Endodermal cell (in vitro differentiated cells): ENCODE results near the gene ENGASE. TPM values are rescaled to one million over a fixed set of nuclear protein-coding genes. Genes with fewer than 3 reads are reported as not detected.

ENCODE experiments used
- DNase-seq: peaks from one replicate; pipeline ENCODE4 v3.0.0-alpha.2; 2017
- H3K27ac ChIP-seq: 2 replicates; pipeline ENCODE4 v1.5.1; 2013; ENCODE audit warnings: mild to moderate bottlenecking, low read depth, low read length, moderate library complexity
- H3K27me3 ChIP-seq: 2 replicates; pipeline ENCODE4 v1.6.1; 2013; ENCODE audit warnings: mild to moderate bottlenecking, low read length, moderate library complexity; ENCODE audit not compliant: insufficient read depth, control insufficient read depth, poor library complexity, severe bottlenecking
- H3K36me3 ChIP-seq: 2 replicates; pipeline ENCODE4 v1.7.0; 2013; ENCODE audit warnings: mild to moderate bottlenecking, low read length, moderate library complexity; ENCODE audit not compliant: control insufficient read depth, insufficient read depth
- H3K4me1 ChIP-seq: one replicate; pipeline ENCODE4 v1.7.0; 2013; ENCODE audit warnings: low read length; ENCODE audit not compliant: control insufficient read depth, insufficient read depth
- H3K4me3 ChIP-seq: 2 replicates; pipeline ENCODE4 v1.5.1; 2013; ENCODE audit warnings: mild to moderate bottlenecking, low read length, moderate library complexity
- H3K9ac ChIP-seq: 2 replicates; pipeline ENCODE4 v1.6.1; 2013; ENCODE audit warnings: mild to moderate bottlenecking, low read length, moderate library complexity; ENCODE audit not compliant: poor library complexity, severe bottlenecking; ENCODE audit errors: extremely low read depth
- H3K9me3 ChIP-seq: 2 replicates; pipeline ENCODE4 v1.6.1; 2013; ENCODE audit warnings: mild to moderate bottlenecking, low read length, moderate library complexity; ENCODE audit not compliant: control insufficient read depth
- H3K27ac Mint-ChIP-seq: 2 replicates; pipeline ENCODE4 v1.8.0; 2020; ENCODE audit warnings: mixed read lengths
- H3K27me3 Mint-ChIP-seq: 2 replicates; pipeline ENCODE4 v1.8.0; 2021; ENCODE audit warnings: mild to moderate bottlenecking, mixed read lengths; ENCODE audit not compliant: insufficient read depth
- H3K36me3 Mint-ChIP-seq: 2 replicates; pipeline ENCODE4 v1.8.0; 2020; ENCODE audit warnings: low read depth, mixed read lengths
- H3K4me1 Mint-ChIP-seq: 2 replicates; pipeline ENCODE4 v1.8.0; 2020; ENCODE audit warnings: mixed read lengths
- H3K4me3 Mint-ChIP-seq: 2 replicates; pipeline ENCODE4 v1.8.0; 2020; ENCODE audit warnings: mild to moderate bottlenecking, moderate library complexity, mixed read lengths
- H3K9me3 Mint-ChIP-seq: 2 replicates; pipeline ENCODE4 v1.8.0; 2020; ENCODE audit warnings: mild to moderate bottlenecking, mixed read lengths
- WGBS, 2 experiments: methylation state at CpG; one replicate each; pipeline versions ENCODE4 v1.1.5 to v1.1.7; 2013; ENCODE audit warnings: missing lambda C conversion rate in 2 of 2, mixed read lengths in 1 of 2; ENCODE audit not compliant: insufficient coverage in 1 of 2, insufficient read length in 1 of 2; 5-methylcytosine and 5-hydroxymethylcytosine counted together
- total RNA-seq, 2 donors: library from RNA; stranded (reverse); fragmentation: NEBNext Ultra II Directional in 1 of 2; extraction: Animal tissue kit (Norgen Biotek cat#: 25700) in 1 of 2; gene quantifications; 2 replicates in 1 of 2; 3 replicates in 1 of 2; pipeline ENCODE4 v1.2.1, GENCODE V29; 2021
- TF ChIP-seq, protein P1 (sequence below): fragments of 200-600 bp; sonication (generic); conservative IDR thresholded peaks from 2 replicates; pipeline ENCODE4 v1.5.0; 2021; ENCODE audit warnings: antibody characterized with exemption, mild to moderate bottlenecking

The ENGASE gene
- total RNA-seq, 2 donors from 2014 or later = 40.8 to 42.0 TPM

- Histone ChIP-seq H3K27ac (no peak overlapping the region), H3K9me3 (no peaks in the 10 kb centered on the region), H3K4me3 (no peak overlapping the region), H3K9ac (no peak overlapping the region), H3K36me3 (no peaks in the 10 kb centered on the region), H3K27me3 (no peaks in the 10 kb centered on the region), H3K4me1 (no peaks in the 10 kb centered on the region)
- H3K4me3 Mint-ChIP-seq = no peak overlapping the region
- H3K9me3 Mint-ChIP-seq = no peaks in the 10 kb centered on the region
- no peak overlapping the region for H3K27ac Mint-ChIP-seq
- H3K36me3 Mint-ChIP-seq = no peaks in the 10 kb centered on the region
- no peak for DNase-seq
- H3K4me1 Mint-ChIP-seq = no peaks in the 10 kb centered on the region
- no peaks in the 10 kb centered on the region for H3K27me3 Mint-ChIP-seq
- TF ChIP-seq, protein P1, sequence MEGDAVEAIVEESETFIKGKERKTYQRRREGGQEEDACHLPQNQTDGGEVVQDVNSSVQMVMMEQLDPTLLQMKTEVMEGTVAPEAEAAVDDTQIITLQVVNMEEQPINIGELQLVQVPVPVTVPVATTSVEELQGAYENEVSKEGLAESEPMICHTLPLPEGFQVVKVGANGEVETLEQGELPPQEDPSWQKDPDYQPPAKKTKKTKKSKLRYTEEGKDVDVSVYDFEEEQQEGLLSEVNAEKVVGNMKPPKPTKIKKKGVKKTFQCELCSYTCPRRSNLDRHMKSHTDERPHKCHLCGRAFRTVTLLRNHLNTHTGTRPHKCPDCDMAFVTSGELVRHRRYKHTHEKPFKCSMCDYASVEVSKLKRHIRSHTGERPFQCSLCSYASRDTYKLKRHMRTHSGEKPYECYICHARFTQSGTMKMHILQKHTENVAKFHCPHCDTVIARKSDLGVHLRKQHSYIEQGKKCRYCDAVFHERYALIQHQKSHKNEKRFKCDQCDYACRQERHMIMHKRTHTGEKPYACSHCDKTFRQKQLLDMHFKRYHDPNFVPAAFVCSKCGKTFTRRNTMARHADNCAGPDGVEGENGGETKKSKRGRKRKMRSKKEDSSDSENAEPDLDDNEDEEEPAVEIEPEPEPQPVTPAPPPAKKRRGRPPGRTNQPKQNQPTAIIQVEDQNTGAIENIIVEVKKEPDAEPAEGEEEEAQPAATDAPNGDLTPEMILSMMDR = no peak
- WGBS, 2 experiments = 78% methylated on average over 5 of the region's 5 CpGs
These were observed 45.6 kb downstream of the ENGASE start for GRCh38 chr17:79120259-79120658.

DNA sequence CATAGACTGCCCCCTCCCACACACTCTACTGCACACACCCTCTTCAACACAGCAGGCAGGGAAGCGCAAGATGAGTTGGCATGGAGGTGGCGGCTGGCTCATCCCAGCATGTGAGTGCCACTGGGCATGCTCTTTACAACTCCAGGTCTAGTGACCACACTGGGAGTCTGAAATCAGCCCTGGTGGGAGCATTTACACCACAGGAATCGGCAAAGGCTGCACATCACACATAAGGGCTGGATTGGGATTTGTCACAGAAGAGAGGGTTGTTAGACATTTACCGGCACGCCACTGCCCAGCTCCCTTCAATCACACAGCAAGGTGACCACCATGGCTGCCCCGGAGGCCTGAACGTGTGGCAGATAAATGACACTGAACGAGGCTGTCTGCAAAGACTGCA, 49.4 kb downstream of the ENGASE start:
- WGBS, 2 experiments = 94 to 96% methylated on average over 8 of the region's 8 CpGs
- Histone ChIP-seq H3K36me3 (no peaks in the 10 kb centered on the region), H3K4me3 (no peak overlapping the region), H3K9me3 (no peaks in the 10 kb centered on the region), H3K9ac (no peak overlapping the region), H3K4me1 (no peaks in the 10 kb centered on the region), H3K27ac (no peak overlapping the region), H3K27me3 (no peaks in the 10 kb centered on the region)
- DNase-seq = no peak
- Mint-ChIP-seq H3K4me1 (no peaks in the 10 kb centered on the region), H3K27ac (no peak overlapping the region), H3K36me3 (no peaks in the 10 kb centered on the region), H3K9me3 (no peaks in the 10 kb centered on the region), H3K4me3 (no peak overlapping the region), H3K27me3 (no peaks in the 10 kb centered on the region)
- TF ChIP-seq, protein P1 = no peak

GRCh38 chr17:79124513-79125209, 50.0 kb downstream of the ENGASE start:
- Histone ChIP-seq H3K27ac (no peak overlapping the region), H3K4me3 (no peak overlapping the region), H3K9me3 (no peaks in the 10 kb centered on the region), H3K27me3 (no peaks in the 10 kb centered on the region), H3K9ac (no peak overlapping the region), H3K36me3 (no peaks in the 10 kb centered on the region), H3K4me1 (no peaks in the 10 kb centered on the region)
- Mint-ChIP-seq H3K36me3 (no peaks in the 10 kb centered on the region), H3K4me3 (no peak overlapping the region), H3K27me3 (no peaks in the 10 kb centered on the region), H3K4me1 (no peaks in the 10 kb centered on the region), H3K27ac (no peak overlapping the region), H3K9me3 (no peaks in the 10 kb centered on the region)
- DNase-seq = no peak
- TF ChIP-seq, protein P1 = no peak
- 95 to 99% methylated on average over 14 to 21 of the region's 21 CpGs for WGBS, 2 experiments
